Astrocyte (in vitro differentiated cells and primary cell): ENCODE measurements around the gene RSRC2.

Experiments used
- EZH2 ChIP-seq: IDR thresholded peaks from 2 replicates; pipeline ENCODE4 v1.6.1; 2012; ENCODE audit warnings: mild to moderate bottlenecking, low read length, inconsistent platforms; ENCODE audit not compliant: insufficient read depth
- TF ChIP-seq, protein P1 (sequence below): IDR thresholded peaks from 2 replicates; pipeline ENCODE4 v1.5.1; 2011; ENCODE audit warnings: low read depth, mild to moderate bottlenecking, inconsistent platforms, low read length, moderate library complexity; ENCODE audit not compliant: insufficient read depth

DNA sequence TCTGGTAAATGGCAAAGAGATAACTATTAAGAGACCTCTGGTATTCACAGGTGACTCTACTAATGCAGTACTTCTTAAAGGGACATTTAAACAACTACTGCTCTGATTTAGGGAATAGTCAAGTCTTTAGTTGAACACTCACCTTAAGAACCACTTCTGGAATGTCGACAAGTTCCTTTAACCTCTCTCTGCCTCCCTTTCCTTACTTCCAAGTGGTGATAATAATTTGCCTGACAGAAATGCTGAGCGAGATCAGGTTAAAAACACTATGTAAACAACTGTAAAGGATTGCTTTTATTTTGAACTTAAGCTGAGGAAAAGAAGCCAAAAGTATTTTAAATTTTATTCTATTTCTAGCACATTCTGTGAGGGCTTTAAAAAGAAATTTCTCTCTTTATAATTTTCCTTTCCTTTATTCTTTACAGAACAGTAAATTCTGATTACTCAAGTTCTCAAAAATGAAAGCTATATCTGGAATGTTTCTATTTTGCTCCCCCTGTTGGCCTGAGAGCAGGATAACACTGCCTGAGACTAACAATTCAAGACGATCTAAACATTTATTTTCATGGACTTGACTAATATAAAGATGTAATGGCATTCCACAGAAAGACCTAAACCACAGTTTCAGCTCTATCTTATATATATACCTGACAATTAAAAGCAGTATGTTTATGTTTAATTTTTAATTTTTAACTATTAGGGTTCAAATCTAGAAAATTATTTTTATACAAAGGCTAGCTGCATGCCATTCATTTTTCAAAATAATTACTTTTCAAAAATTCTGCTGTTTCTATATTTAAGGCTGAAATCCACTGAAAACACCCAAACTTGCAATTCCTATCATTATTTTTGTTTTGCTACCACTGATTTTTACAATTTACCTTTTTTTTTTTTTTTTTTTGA lies 55.2 kb downstream of the RSRC2 start:
- TF ChIP-seq, protein P1, sequence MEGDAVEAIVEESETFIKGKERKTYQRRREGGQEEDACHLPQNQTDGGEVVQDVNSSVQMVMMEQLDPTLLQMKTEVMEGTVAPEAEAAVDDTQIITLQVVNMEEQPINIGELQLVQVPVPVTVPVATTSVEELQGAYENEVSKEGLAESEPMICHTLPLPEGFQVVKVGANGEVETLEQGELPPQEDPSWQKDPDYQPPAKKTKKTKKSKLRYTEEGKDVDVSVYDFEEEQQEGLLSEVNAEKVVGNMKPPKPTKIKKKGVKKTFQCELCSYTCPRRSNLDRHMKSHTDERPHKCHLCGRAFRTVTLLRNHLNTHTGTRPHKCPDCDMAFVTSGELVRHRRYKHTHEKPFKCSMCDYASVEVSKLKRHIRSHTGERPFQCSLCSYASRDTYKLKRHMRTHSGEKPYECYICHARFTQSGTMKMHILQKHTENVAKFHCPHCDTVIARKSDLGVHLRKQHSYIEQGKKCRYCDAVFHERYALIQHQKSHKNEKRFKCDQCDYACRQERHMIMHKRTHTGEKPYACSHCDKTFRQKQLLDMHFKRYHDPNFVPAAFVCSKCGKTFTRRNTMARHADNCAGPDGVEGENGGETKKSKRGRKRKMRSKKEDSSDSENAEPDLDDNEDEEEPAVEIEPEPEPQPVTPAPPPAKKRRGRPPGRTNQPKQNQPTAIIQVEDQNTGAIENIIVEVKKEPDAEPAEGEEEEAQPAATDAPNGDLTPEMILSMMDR, result peak; percentile 90
- no peak for TF ChIP-seq EZH2
